ENCODE measurements around the gene DPRX.

Gene DPRX

DNA sequence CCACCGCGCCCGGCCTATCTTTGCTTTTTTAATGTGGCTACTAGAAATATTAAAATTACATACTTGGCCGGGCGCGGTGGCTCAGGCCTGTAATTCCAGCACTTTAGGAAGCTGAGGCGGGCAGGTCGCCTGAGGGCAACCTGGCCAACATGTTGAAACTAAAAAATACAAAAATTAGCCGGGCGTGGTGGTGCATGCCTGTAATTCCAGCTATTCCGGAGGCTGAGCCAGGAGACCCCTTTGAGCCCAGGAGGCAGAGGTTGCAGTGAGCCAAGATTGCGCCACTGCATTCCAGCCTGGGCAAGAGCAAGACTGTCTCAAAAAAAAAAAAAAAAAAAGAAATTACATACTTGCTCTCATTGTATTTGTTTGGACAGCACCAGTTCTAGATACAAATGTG is 34.8 kb upstream of the DPRX start:
- TF ChIP-seq, protein P1, sequence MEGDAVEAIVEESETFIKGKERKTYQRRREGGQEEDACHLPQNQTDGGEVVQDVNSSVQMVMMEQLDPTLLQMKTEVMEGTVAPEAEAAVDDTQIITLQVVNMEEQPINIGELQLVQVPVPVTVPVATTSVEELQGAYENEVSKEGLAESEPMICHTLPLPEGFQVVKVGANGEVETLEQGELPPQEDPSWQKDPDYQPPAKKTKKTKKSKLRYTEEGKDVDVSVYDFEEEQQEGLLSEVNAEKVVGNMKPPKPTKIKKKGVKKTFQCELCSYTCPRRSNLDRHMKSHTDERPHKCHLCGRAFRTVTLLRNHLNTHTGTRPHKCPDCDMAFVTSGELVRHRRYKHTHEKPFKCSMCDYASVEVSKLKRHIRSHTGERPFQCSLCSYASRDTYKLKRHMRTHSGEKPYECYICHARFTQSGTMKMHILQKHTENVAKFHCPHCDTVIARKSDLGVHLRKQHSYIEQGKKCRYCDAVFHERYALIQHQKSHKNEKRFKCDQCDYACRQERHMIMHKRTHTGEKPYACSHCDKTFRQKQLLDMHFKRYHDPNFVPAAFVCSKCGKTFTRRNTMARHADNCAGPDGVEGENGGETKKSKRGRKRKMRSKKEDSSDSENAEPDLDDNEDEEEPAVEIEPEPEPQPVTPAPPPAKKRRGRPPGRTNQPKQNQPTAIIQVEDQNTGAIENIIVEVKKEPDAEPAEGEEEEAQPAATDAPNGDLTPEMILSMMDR (IDR thresholded peaks at IDR 0.05; ENCODE audit: low read depth, low read length, missing control alignments), result no peak
- in situ Hi-C loops (cut with HindIII; ENCODE audit: low sequenced_read_pairs), result no loop called here
- DNase-seq (ENCODE audit: low read depth), result no peak
- H3K4me3 ChIP-seq (ENCODE audit: low read depth, low read length), result no peak overlapping the region

DNA sequence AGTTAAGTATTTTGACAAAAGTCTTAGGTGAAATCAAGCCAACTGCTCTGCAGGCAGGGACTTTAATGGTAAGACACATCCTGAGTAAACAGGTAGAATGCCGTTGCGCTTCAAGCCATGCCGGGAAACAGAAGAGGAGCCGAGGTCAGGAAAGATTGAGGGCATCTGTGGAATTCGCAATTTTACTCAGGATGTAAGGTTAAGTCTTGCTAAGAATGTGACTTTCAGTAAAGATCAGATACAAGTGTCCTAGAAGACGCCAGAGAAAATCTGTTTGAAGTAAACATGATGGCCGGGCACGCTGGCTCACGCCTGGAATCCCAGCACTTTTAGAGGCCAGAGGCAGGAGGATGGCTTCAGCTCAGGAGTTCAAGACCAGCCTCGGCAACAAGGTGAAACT is 33.4 kb upstream of the DPRX start:
- TF ChIP-seq, protein P1 (IDR thresholded peaks at IDR 0.05; ENCODE audit: low read depth, low read length, missing control alignments), result no peak
- no peak overlapping the region for H3K4me3 ChIP-seq (ENCODE audit: low read depth, low read length)
- in situ Hi-C loops (cut with HindIII; ENCODE audit: low sequenced_read_pairs), result no loop called here
- no peak for DNase-seq (ENCODE audit: low read depth)

DNA sequence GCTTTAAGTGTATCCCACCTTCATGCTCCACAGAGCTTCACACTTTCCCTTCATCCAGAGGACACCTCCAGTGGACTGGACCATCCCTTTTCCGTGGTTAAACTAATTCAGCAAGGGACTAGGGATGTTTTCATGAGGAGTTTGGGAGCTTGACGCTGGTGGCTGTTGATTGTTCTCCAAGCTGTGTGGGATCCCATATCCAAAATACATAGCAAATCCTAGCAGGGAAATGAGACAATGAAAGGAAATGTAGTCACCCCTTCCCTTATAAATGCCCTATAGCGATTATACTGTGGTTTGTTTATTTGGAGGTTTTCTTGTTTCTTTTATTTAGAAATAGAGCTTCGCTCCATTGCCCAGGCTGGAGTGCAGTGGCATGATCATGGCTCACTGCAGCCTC is 31.6 kb upstream of the DPRX start:
- no peak overlapping the region for H3K4me3 ChIP-seq (ENCODE audit: low read depth, low read length)
- in situ Hi-C loops (cut with HindIII; ENCODE audit: low sequenced_read_pairs), result no loop called here
- no peak for DNase-seq (ENCODE audit: low read depth)
- TF ChIP-seq, protein P1 (IDR thresholded peaks at IDR 0.05; ENCODE audit: low read depth, low read length, missing control alignments), result no peak

DNA sequence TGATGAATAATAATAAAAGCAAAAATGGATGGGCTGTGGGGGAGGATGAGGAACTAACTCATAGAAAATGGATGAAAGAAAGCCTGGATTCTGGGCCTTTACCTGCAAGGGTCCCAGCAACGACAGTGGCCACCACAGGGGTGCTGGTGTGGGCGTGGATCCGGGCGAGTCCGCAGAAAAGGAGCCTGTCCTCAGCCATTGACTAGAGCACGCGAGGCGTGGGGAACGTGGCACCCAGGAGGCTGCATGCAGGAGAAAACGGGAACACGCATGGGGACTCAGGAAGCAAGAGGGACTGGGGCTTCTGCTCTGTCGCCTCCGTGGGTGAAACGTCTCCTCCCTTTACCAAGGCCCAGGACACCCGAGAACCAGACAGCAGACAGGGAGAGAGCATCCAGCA is 25.8 kb upstream of the DPRX start:
- no peak for DNase-seq (ENCODE audit: low read depth)
- in situ Hi-C loops (cut with HindIII; ENCODE audit: low sequenced_read_pairs), result no loop called here
- no peak overlapping the region for H3K4me3 ChIP-seq (ENCODE audit: low read depth, low read length)
- TF ChIP-seq, protein P1 (IDR thresholded peaks at IDR 0.05; ENCODE audit: low read depth, low read length, missing control alignments), result no peak

DNA sequence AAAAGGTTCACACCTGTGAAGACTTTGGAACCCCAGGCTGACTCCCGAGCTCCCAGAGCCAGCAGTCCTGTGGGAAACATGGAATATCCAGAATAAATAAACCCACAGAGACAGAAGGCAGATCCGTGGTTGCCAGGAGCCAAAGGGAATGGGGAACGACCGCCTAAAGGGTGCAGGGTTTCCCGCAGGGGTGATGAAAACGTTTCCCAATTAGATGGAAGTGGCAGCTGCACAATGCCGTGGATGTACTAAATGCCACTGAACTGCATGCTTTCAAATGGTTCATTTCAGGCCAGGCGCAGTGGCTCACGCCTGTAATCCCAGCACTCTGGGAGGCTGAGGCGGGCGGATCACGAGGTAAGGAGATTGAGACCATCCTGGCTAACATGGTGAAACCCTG is 23.4 kb upstream of the DPRX start:
- H3K4me3 ChIP-seq (ENCODE audit: low read depth, low read length), result no peak overlapping the region
- no peak for DNase-seq (ENCODE audit: low read depth)
- TF ChIP-seq, protein P1 (IDR thresholded peaks at IDR 0.05; ENCODE audit: low read depth, low read length, missing control alignments), result no peak
- in situ Hi-C loops (cut with HindIII; ENCODE audit: low sequenced_read_pairs), result no loop called here

DNA sequence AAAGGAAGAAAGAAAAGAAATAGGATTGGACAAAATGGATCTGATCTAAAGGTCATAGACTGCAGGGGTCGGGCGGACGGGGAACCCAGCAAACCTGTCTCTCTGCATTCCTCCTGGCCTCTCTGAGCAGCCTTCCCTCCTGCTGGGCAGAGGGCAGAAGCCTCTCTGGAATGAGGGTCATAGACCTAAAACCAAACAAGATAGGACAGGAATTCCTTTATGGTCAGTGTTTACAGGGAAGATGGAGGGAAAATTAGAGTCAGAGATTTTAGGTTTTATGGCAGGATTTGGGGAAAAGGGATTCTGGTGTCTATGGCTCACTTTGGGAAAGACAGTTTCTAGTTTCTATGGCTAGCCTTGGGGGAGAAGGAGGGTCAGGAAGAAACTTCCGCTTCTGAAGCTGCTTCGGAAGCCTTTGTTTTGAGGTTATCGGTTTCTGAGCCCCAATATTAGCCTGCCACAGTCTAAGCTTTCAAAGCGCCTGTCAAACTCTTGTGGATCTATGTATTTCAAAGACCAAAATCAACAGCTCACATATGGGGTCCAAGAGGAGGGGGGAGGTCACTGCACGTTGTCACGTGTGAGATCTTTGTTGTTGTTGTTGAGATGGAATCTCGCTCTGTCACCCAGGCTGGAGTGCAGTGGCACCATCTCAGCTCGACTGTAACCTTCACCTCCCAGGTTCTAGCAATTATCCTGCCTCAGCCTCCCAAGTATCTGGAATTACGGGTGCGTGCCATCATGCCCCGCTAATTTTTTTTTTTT is 18.9 kb upstream of the DPRX start:
- no peak overlapping the region for H3K4me3 ChIP-seq (ENCODE audit: low read depth, low read length)
- in situ Hi-C loops (cut with HindIII; ENCODE audit: low sequenced_read_pairs), result no loop called here
- no peak for DNase-seq (ENCODE audit: low read depth)
- TF ChIP-seq, protein P1 (IDR thresholded peaks at IDR 0.05; ENCODE audit: low read depth, low read length, missing control alignments), result no peak

Measured in astrocyte of the cerebellum (primary cell).